GM12875 (cell line): Measurements from ENCODE around the gene OSBPL8.

ENCODE experiments used
- H3K4me3 ChIP-seq: one replicate; pipeline ENCODE4 v1.5.1; 2011; ENCODE audit warnings: low read depth, low read length, control low read depth
- CTCF ChIP-seq: IDR thresholded peaks from 2 replicates; pipeline ENCODE4 v1.5.1; 2011; ENCODE audit warnings: low read depth, mild to moderate bottlenecking, control low read depth, inconsistent platforms, low read length, moderate library complexity, borderline replicate concordance; ENCODE audit not compliant: insufficient read depth

OSBPL8 gene

GRCh38 chr12:76313299-76313698, 246.3 kb downstream of the OSBPL8 start:
- H3K4me3 ChIP-seq: no peak overlapping the region
- TF ChIP-seq CTCF: no peak

- no peak overlapping the region for H3K4me3 ChIP-seq
- TF ChIP-seq CTCF: no peak
These were observed 247.3 kb downstream of the OSBPL8 start for GRCh38 chr12:76312315-76312714.

DNA sequence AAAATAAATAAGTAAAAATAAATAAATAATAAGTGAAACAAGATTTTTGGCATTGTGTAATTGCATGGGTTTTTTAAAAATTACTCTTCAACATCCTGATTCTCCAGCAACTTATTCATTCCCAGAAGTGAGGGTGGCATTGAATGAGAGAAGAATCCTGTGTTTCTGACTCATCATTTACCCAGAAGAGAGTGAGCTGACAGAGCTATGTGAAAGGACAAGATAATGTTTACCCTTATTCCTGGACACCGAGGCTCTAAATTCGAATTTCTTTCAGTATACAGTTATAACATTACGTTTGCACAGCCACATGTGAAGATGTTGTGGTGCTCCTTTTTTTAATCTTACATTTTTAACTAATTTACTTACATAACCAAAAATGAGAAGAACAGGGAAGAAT, 247.8 kb downstream of the OSBPL8 start:
- H3K4me3 ChIP-seq: no peak overlapping the region
- no peak for TF ChIP-seq CTCF

DNA sequence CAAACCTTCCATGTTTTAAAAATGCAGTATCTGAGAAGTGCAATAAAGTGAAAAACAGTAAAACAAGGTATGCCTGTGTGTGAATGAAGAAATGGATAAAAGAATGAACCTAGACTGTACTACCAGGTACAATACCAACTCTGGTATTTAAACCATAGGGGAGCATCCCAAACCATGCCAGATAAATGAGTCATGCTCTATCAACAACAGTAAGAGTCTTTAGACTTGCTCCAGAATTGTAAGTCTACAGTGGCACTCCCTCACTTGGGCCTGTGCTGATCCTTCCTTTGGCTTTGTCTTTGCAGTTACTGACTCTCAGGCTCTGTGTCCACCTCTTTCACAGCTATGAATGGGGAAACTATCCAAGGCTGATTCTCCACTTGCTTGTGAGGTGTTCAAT, 249.5 kb downstream of the OSBPL8 start:
- no peak for TF ChIP-seq CTCF
- no peak overlapping the region for H3K4me3 ChIP-seq

DNA sequence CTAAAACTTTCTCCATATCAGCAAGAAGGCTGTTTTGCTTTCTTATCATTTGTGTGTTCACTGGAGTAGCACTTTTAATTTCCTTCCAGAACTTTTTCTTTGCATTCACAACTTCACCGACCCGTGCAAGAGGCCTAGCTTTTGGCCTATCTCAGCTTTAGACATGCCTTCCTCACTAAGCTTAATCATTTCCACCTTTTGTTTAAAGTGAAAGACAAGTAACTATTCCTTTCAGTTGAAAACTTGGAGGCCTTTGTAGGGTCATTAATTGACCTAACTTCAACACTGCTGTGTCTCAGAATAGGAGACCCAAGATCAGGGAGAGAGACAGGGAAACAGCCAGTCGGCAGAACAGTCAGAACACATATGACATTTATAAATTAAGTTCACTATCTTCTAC, 250.7 kb downstream of the OSBPL8 start:
- no peak overlapping the region for H3K4me3 ChIP-seq
- TF ChIP-seq CTCF: no peak

DNA sequence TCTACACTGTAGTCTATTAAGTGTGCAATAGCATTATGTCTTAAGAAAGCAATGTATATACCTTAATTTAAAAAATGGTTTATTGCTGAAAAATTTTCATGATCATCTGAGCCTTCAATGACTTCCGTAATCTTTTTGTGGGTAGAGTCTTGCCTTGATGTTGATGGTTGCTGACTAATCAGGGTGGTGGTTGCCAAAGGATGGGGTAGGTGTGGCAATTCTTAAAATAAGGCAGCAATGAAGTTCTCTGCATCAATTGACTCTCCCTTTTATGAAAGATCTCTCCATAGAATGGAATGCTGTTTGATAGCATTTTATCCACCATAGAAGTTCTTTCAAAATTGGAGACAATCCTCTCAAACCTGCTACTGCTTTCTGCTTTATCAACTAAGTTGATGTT, 252.5 kb downstream of the OSBPL8 start:
- H3K4me3 ChIP-seq: no peak overlapping the region
- TF ChIP-seq CTCF: no peak

GRCh38 chr12:76303989-76304460, 255.5 kb downstream of the OSBPL8 start:
- no peak for TF ChIP-seq CTCF
- H3K4me3 ChIP-seq: no peak overlapping the region
